Neural progenitor cell (in vitro differentiated cells): ENCODE results near the gene SP6.

ENCODE experiments used
- EZH2 ChIP-seq: fragments of 200-600 bp; sonication (generic); IDR thresholded peaks from 2 replicates; pipeline ENCODE4 v1.6.1; 2017; ENCODE audit warnings: antibody characterized with exemption, mild to moderate bottlenecking, moderate library complexity
- TF ChIP-seq, protein P1 (sequence below): fragments of 200-600 bp; sonication (generic); IDR thresholded peaks from 2 replicates; pipeline ENCODE4 v1.5.1; 2017; ENCODE audit warnings: antibody characterized with exemption, mild to moderate bottlenecking

DNA sequence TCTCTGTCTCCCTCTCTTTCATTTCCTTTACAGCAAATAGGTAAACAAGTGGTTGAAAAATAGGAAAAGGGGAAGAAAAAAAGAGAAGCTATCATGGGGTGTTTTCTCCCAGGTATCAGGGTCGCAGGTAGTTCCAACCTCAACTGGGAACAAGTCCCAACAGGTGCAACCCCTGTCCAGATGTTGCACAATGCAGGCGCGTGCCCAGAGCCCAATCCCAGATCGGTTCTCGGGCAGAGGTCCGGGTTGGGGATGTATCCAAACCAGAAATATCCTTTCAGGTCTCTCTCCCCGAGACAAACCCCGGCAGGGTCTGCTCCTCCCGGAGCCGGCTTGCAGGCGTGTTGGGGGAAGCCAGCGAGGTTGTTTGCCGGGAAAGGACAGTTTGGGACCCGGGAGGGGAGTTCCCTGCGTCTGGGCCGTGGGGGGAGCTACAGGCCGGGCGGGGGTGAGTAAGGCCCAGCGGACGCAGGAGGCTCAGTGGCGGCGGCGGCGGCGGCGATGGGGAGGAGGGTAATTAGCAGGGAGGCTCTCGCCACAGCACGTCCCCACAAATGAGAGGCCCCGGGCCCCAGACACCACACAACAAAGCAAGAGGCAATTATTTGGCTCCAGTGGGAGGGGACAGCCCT lies 21.2 kb upstream of the SP6 start:
- TF ChIP-seq, protein P1, sequence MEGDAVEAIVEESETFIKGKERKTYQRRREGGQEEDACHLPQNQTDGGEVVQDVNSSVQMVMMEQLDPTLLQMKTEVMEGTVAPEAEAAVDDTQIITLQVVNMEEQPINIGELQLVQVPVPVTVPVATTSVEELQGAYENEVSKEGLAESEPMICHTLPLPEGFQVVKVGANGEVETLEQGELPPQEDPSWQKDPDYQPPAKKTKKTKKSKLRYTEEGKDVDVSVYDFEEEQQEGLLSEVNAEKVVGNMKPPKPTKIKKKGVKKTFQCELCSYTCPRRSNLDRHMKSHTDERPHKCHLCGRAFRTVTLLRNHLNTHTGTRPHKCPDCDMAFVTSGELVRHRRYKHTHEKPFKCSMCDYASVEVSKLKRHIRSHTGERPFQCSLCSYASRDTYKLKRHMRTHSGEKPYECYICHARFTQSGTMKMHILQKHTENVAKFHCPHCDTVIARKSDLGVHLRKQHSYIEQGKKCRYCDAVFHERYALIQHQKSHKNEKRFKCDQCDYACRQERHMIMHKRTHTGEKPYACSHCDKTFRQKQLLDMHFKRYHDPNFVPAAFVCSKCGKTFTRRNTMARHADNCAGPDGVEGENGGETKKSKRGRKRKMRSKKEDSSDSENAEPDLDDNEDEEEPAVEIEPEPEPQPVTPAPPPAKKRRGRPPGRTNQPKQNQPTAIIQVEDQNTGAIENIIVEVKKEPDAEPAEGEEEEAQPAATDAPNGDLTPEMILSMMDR = no peak
- TF ChIP-seq EZH2 = no peak
